Measurements from ENCODE around the gene PHF10. TPM values are rescaled to one million over a fixed set of nuclear protein-coding genes. Genes with fewer than 3 reads are reported as not detected.
A peak's percentile ranks its signal among the peaks of the same experiment; 100 is the strongest.

Gene PHF10
- total and polyA plus RNA-seq, 2 donors (not counting 1 experiment from before 2014, with no cell fraction given) = 32.9 to 74.6 TPM

- CTCF ChIA-PET = no interaction called here
- peaks cover 48% of the 10 kb centered on the region for H3K4me1 Mint-ChIP-seq
These were observed 16.5 kb downstream of the PHF10 start for GRCh38 chr6:169707772-169708171.

More at GRCh38 chr6:169707772-169708171, 16.5 kb downstream of the PHF10 start:
- Histone ChIP-seq H3K4me3 (ENCODE audit: control extremely low read depth in 1 of 5, extremely low read depth in 1 of 5, insufficient read depth in 1 of 5, low read depth in 2 of 5, low read length in 4 of 5) (no peak overlapping the region), H3K4me2 (replicated peaks; ENCODE audit: low read depth, low read length, poor library complexity, severe bottlenecking) (no peak overlapping the region), H3K79me2 (ENCODE audit: control insufficient read depth, insufficient read depth, low read length) (peaks cover 24% of the 10 kb centered on the region), H3K9ac (ENCODE audit: low read length) (no peak overlapping the region), H2AFZ (ENCODE audit: insufficient read depth, low read depth, low read length, poor library complexity, severe bottlenecking) (no peak overlapping the region), H4K20me1 (ENCODE audit: control insufficient read depth, insufficient read depth, low read length, poor library complexity, severe bottlenecking) (no peaks in the 10 kb centered on the region), H3K36me3 (replicated peaks in 1 of 2; ENCODE audit: control extremely low read depth in 1 of 2, control insufficient read depth in 1 of 2, extremely low read depth in 1 of 2, insufficient read depth in 2 of 2, low read length in 1 of 2) (peaks cover 8 to 22% of the 10 kb centered on the region in 2 experiments), H3K9me3 (ENCODE audit: control extremely low read depth in 1 of 3, control insufficient read depth in 2 of 3, insufficient read depth in 1 of 3, low read length in 2 of 3) (no peaks in the 10 kb centered on the region), H3K4me1 (ENCODE audit: control insufficient read depth in 2 of 2, insufficient read depth in 2 of 2, low read length in 2 of 2) (peaks cover 17 to 35% of the 10 kb centered on the region in 2 donors), H3K27ac (ENCODE audit: low read length in 2 of 2) (peak overlapping the region in 1 of 2 donors; percentile 10), H3K27me3 (replicated peaks in 1 of 4; ENCODE audit: control extremely low read depth in 1 of 4, control insufficient read depth in 3 of 4, insufficient read depth in 4 of 4, low read length in 3 of 4) (no peaks in the 10 kb centered on the region)
- H3K9me3 Mint-ChIP-seq (ENCODE audit: insufficient read depth) = no peaks in the 10 kb centered on the region
- WGBS (ENCODE audit: insufficient coverage) = no CpG with 5 or more reads among the region's 2 CpGs
- ATAC-seq (ENCODE audit: low read depth) (no peak), DNase-seq (no peak)
- TF ChIP-seq CTCF (IDR thresholded peaks at IDR 0.05) = no peak
- no peak for TF ChIP-seq EZH2 (IDR thresholded peaks at IDR 0.05; ENCODE audit: borderline replicate concordance, insufficient read depth, low read depth, low read length, poor library complexity, severe bottlenecking)
- intact Hi-C loops (cut with micrococcal nuclease) = loop anchor here (10.0 kb wide), 1 partner anchor 123 kb away; no protein-coding TSS in a partner anchor
- H3K27ac Mint-ChIP-seq = no peak overlapping the region
- no peaks in the 10 kb centered on the region for H3K27me3 Mint-ChIP-seq
- no peak overlapping the region for H3K4me3 Mint-ChIP-seq
- POLR2A ChIA-PET = no interaction called here
